BJ (cell line): ENCODE measurements around the gene BEST2. TPM values are rescaled to one million over a fixed set of nuclear protein-coding genes. Genes with fewer than 3 reads are reported as not detected.
A peak's percentile ranks its signal among the peaks of the same experiment; 100 is the strongest.

Experiments used
- CTCF ChIA-PET: fragments of 350-600 bp; formaldehyde crosslinking; extraction: SDS; loops from one replicate; lab custom pipeline; 2021; ENCODE audit warnings: antibody characterized with exemption, inconsistent platforms; lab: Yijun Ruan, JAX
- POLR2A ChIA-PET: fragments of 300-600 bp; sonication (Branson Sonifier 250); formaldehyde crosslinking; extraction: SDS; loops from one replicate; lab custom pipeline; 2021; ENCODE audit warnings: antibody characterized with exemption; lab: Charles Lee
- DNase-seq: peaks from one replicate; pipeline ENCODE4 v3.0.0-alpha.2; 2011; ENCODE audit warnings: low read depth
- H3K27me3 ChIP-seq: 2 replicates; pipeline ENCODE4 v1.6.0; 2011; ENCODE audit warnings: low read length; ENCODE audit not compliant: control insufficient read depth, insufficient read depth
- H3K36me3 ChIP-seq: 2 replicates; pipeline ENCODE4 v1.5.1; 2011; ENCODE audit warnings: low read length; ENCODE audit not compliant: control insufficient read depth, insufficient read depth
- H3K4me3 ChIP-seq: 2 replicates; pipeline ENCODE4 v1.5.1; 2011; ENCODE audit warnings: low read depth, mild to moderate bottlenecking, control low read depth, low read length
- polyA plus RNA-seq: library from polyadenylated mRNA; depleted of rRNA; stranded (reverse); fragments of >200 nt; gene quantifications from 2 replicates; pipeline ENCODE4 v1.2.3, GENCODE V29; 2011
- TF ChIP-seq, protein P1 (sequence below): IDR thresholded peaks from 2 replicates; pipeline ENCODE4 v1.5.1; 2011; ENCODE audit warnings: low read depth, mild to moderate bottlenecking, control low read depth, inconsistent platforms, low read length, moderate library complexity; ENCODE audit not compliant: insufficient read depth

Gene BEST2
- polyA plus RNA-seq, 1 experiment = not detected

DNA sequence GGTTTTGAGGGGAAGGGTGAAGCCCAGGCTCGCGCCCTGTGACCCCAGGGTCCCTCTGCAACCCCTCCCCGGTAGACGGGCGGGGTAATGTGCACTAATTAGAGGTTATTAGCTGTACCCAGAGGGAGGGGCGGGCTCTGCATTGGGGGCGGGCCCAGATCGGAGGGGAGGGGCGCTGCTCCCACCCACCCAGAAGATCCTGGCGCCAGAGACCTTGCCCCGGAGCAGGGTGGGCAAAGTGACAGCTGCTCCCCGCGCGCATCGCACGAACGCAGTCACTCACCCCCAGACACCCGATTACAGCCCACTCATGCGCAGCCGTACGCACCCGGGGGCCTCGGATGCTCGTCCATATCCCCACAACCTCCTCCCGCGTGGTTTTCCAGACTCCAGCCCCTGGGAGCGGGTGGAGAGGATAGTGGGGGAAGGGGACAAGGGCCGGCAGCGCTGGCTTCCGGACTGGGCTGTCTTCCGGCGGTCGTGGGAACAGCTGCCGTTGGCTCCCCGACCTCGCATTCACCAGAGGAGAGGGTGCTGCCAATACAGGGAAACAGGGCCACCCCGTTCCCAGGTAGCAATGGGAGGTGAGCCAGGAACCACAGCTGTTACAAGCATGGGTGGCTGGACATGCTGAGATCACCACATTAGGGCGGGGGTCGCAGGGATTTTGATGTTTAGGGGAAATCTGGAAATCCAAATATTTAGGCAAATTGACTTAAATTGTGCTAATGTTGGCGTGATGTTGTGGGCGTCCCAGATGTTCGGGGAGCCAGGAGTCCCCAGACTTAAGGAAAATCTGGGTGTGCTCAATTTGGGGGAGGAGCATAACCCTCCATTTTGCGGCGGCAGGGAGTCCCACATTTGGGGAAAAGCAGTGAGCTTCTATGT lies 26.7 kb downstream of the BEST2 start:
- DNase-seq = no peak
- TF ChIP-seq, protein P1, sequence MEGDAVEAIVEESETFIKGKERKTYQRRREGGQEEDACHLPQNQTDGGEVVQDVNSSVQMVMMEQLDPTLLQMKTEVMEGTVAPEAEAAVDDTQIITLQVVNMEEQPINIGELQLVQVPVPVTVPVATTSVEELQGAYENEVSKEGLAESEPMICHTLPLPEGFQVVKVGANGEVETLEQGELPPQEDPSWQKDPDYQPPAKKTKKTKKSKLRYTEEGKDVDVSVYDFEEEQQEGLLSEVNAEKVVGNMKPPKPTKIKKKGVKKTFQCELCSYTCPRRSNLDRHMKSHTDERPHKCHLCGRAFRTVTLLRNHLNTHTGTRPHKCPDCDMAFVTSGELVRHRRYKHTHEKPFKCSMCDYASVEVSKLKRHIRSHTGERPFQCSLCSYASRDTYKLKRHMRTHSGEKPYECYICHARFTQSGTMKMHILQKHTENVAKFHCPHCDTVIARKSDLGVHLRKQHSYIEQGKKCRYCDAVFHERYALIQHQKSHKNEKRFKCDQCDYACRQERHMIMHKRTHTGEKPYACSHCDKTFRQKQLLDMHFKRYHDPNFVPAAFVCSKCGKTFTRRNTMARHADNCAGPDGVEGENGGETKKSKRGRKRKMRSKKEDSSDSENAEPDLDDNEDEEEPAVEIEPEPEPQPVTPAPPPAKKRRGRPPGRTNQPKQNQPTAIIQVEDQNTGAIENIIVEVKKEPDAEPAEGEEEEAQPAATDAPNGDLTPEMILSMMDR = no peak
- ChIA-PET CTCF (interaction anchor here (1.0 to 28.6 kb wide), 10 partner anchors 10 to 186 kb away, joined by 3 to 874 read pairs (median 18); partner anchors contain the start of genes JUNB, PRDX2, RNASEH2A and RTBDN), POLR2A (interaction anchor here (0.6 to 2.8 kb wide), 3 partner anchors 10 to 113 kb away, joined by 3 to 16 read pairs (median 4); partner anchors contain the start of genes GCDH and JUNB)
- Histone ChIP-seq H3K27me3 (no peaks in the 10 kb centered on the region), H3K36me3 (no peaks in the 10 kb centered on the region), H3K4me3 (peak overlapping the region; percentile 65)

DNA sequence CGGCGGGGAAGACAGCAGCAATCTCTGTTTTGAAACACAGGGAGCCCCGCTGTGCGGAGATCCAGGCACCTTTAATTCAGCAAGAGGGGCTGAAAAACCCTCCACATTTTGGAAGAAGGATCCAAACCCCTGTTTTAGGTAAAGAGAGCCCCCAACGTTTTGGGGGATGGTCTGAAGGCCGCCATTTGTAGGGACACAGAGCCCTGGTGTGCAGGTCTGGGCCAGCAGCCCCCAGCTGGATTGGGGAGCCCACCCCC lies 27.2 kb downstream of the BEST2 start:
- no peak for DNase-seq
- ChIA-PET POLR2A (interaction anchor here (0.6 to 2.8 kb wide), 3 partner anchors 9 to 112 kb away, joined by 3 to 16 read pairs (median 4); partner anchors contain the start of genes GCDH and JUNB), CTCF (interaction anchor here (1.0 to 28.6 kb wide), 7 partner anchors 9 to 69 kb away, joined by 4 to 874 read pairs (median 28); partner anchors contain the start of genes JUNB, PRDX2, RNASEH2A and THSD8)
- H3K36me3 ChIP-seq = no peaks in the 10 kb centered on the region
- H3K4me3 ChIP-seq = peak overlapping the region; percentile 65
- TF ChIP-seq, protein P1 = no peak
- H3K27me3 ChIP-seq = no peaks in the 10 kb centered on the region

DNA sequence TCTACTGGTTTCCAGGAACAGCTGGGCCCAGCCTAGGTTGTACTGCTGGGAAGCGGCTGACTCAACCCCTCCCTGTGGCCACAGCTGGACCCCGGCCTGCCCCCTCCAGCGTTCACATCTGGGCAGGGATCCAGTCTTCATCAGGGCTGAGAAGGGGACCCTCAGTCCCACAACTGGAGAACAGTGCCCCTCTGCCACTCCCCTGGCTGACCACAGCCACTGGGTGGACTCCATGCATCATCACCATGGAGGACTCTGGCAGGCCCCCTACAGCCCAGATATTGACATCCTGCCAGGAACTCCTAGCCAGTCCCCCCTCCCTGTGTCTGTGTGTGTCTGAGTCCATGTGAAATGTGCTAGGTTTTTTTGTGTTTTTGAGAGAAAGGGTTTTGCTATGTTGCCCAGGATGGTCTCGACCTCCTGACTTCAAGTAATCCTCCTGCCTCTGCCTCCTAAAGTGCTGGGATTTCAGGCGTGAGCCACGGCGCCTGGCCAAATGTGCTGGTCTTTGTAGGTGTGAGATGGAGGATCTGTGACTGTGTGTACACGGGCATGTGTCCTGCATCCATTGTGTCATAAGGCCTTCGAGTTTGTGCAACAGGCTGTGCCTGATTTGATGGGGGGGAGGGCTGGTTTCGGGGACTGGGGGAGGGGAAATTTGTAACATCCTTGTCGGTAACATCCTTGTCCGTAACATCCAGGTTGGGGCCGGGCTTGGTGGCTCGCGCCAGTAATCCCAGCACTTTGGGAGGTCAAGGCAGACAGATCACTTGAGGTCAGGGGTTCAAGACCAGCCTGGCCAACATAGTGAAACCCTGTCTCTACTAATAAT lies 27.8 kb downstream of the BEST2 start:
- no peak for DNase-seq
- CTCF ChIA-PET = interaction anchor here (2.2 to 28.6 kb wide), 6 partner anchors 9 to 68 kb away, joined by 11 to 874 read pairs (median 30); partner anchors contain the start of genes JUNB, PRDX2, RNASEH2A and THSD8
- TF ChIP-seq, protein P1 = no peak
- H3K27me3 ChIP-seq = no peaks in the 10 kb centered on the region
- H3K36me3 ChIP-seq = no peaks in the 10 kb centered on the region
- peak overlapping the region; percentile 65 for H3K4me3 ChIP-seq
- POLR2A ChIA-PET = interaction anchor here (0.6 to 2.8 kb wide), 3 partner anchors 9 to 112 kb away, joined by 3 to 16 read pairs (median 4); partner anchors contain the start of genes GCDH and JUNB

DNA sequence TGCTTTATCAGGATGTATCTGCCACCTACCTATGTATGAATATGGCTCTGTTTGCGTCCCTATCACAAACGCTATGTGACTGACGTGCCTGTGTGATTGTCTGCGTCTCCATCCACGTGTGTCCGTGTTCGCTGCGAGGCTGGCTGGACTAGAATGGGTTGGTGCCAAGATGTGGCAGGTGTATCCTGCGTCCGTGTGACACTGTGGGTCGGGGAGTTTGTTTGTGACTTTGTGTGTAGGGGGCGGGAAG lies 30.5 kb downstream of the BEST2 start:
- TF ChIP-seq, protein P1 = no peak
- no peaks in the 10 kb centered on the region for H3K27me3 ChIP-seq
- H3K36me3 ChIP-seq = no peaks in the 10 kb centered on the region
- ChIA-PET POLR2A (interaction anchor here (1.2 kb wide), 2 partner anchors 9 to 11 kb away, joined by 6 to 8 read pairs; partner anchors contain the start of gene JUNB), CTCF (interaction anchor here (1.2 to 1.8 kb wide), 5 partner anchors 10 to 17 kb away, joined by 4 to 12 read pairs (median 4); no protein-coding TSS in a partner anchor)
- peak overlapping the region; percentile 48 for H3K4me3 ChIP-seq
- DNase-seq = no peak
